Loucy (cell line): ENCODE data around the gene POPDC3.

ENCODE experiments used
- H2AFZ ChIP-seq: fragments of 200-600 bp; sonication (generic); 2 replicates; pipeline ENCODE4 v1.6.0; 2016; ENCODE audit warnings: antibody characterized with exemption, mild to moderate bottlenecking, low read length, moderate library complexity
- H3F3A ChIP-seq: fragments of 200-600 bp; 2 replicates; pipeline ENCODE4 v1.6.0; 2016; ENCODE audit warnings: antibody characterized with exemption, low read depth, mild to moderate bottlenecking
- H3K27me3 ChIP-seq: fragments of 200-600 bp; sonication (generic); 2 replicates; pipeline ENCODE4 v1.6.1; 2014; ENCODE audit warnings: low read length, mild to moderate bottlenecking; ENCODE audit not compliant: insufficient read depth, poor library complexity, severe bottlenecking
- H3K36me3 ChIP-seq: fragments of 200-600 bp; sonication (generic); 2 replicates; pipeline ENCODE4 v1.6.1; 2016; ENCODE audit warnings: low read length; ENCODE audit not compliant: insufficient read depth
- H3K4me1 ChIP-seq: fragments of 200-600 bp; sonication (generic); 2 replicates; pipeline ENCODE4 v1.5.1; 2014; ENCODE audit warnings: low read length, mild to moderate bottlenecking; ENCODE audit not compliant: insufficient read depth, poor library complexity, severe bottlenecking
- H3K4me2 ChIP-seq: fragments of 200-600 bp; sonication (generic); 2 replicates; pipeline ENCODE4 v1.6.0; 2014; ENCODE audit warnings: antibody characterized with exemption, low read length, low read depth, mild to moderate bottlenecking; ENCODE audit not compliant: poor library complexity, severe bottlenecking
- H3K4me3 ChIP-seq: fragments of 200-600 bp; sonication (generic); 2 replicates; pipeline ENCODE4 v1.5.1; 2014; ENCODE audit warnings: low read length, mild to moderate bottlenecking, mixed read lengths; ENCODE audit not compliant: poor library complexity, severe bottlenecking
- H3K79me2 ChIP-seq: fragments of 200-600 bp; sonication (generic); 2 replicates; pipeline ENCODE4 v1.6.1; 2014; ENCODE audit warnings: low read length; ENCODE audit not compliant: insufficient read depth
- H3K9ac ChIP-seq: fragments of 200-600 bp; sonication (generic); 2 replicates; pipeline ENCODE4 v1.6.0; 2014; ENCODE audit warnings: mild to moderate bottlenecking, low read depth, low read length, moderate library complexity; ENCODE audit not compliant: poor library complexity, severe bottlenecking
- H3K9me2 ChIP-seq: fragments of 200-600 bp; sonication (generic); replicated peaks from 2 replicates; pipeline ENCODE4 v1.6.1; 2016; ENCODE audit warnings: low read depth, low read length, mixed read lengths
- H3K9me3 ChIP-seq: fragments of 200-600 bp; sonication (generic); 2 replicates; pipeline ENCODE4 v1.6.1; 2014; ENCODE audit warnings: mild to moderate bottlenecking, antibody characterized with exemption, low read length, low read depth; ENCODE audit not compliant: insufficient read depth
- H4K20me1 ChIP-seq: fragments of 200-600 bp; sonication (generic); 2 replicates; pipeline ENCODE4 v1.6.0; 2014; ENCODE audit warnings: antibody characterized with exemption, low read length, mild to moderate bottlenecking; ENCODE audit not compliant: insufficient read depth, poor library complexity, severe bottlenecking
- CTCF ChIP-seq: fragments of 200-600 bp; sonication (generic); conservative IDR thresholded peaks from 2 replicates; pipeline ENCODE4 v1.5.1; 2014; ENCODE audit warnings: mild to moderate bottlenecking, antibody characterized with exemption, low read length
- EZH2phosphoT487 ChIP-seq: fragments of 200-600 bp; IDR thresholded peaks from 2 replicates; pipeline ENCODE4 v1.6.1; 2018; ENCODE audit warnings: antibody characterized with exemption, mild to moderate bottlenecking, moderate library complexity, borderline replicate concordance

The POPDC3 gene

DNA sequence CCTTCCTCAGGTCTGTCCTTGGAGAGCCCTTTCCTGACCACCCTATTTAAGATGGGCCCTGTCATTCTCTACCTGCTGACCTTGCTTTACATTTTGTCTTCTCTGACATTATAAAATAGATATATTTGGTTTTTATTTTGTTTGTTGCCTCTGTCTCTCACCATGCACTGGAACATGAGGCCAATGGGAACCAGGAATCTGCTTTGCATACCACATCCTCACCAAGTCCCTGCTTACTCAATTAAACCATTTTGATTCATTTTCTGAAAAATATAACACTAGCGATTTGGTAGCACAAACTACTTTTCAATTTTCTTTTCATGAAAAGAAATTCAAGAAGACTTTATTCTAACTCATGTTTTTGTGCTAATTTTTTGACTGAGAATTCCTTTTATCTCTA, 32.8 kb upstream of the POPDC3 start:
- TF ChIP-seq EZH2phosphoT487, result no peak
- no peak for TF ChIP-seq CTCF
- Histone ChIP-seq H3K27me3 (no peaks in the 10 kb centered on the region), H2AFZ (no peak overlapping the region), H3K9ac (no peak overlapping the region), H3K4me1 (peaks cover 4% of the 10 kb centered on the region), H3K4me2 (no peak overlapping the region), H3F3A (no peaks in the 10 kb centered on the region), H3K4me3 (no peak overlapping the region), H3K9me3 (no peaks in the 10 kb centered on the region), H3K9me2 (no peaks in the 10 kb centered on the region), H3K79me2 (no peaks in the 10 kb centered on the region), H4K20me1 (no peaks in the 10 kb centered on the region), H3K36me3 (no peaks in the 10 kb centered on the region)

- no peak overlapping the region for H3K4me3 ChIP-seq
- no peaks in the 10 kb centered on the region for H3K27me3 ChIP-seq
- no peaks in the 10 kb centered on the region for H3K79me2 ChIP-seq
- TF ChIP-seq CTCF (no peak), EZH2phosphoT487 (no peak)
- no peak overlapping the region for H3K9ac ChIP-seq
- no peaks in the 10 kb centered on the region for H3F3A ChIP-seq
- H3K4me2 ChIP-seq, result no peak overlapping the region
- no peaks in the 10 kb centered on the region for H4K20me1 ChIP-seq
- H3K9me2 ChIP-seq, result no peaks in the 10 kb centered on the region
- peaks cover 4% of the 10 kb centered on the region for H3K4me1 ChIP-seq
- H3K36me3 ChIP-seq, result no peaks in the 10 kb centered on the region
- no peaks in the 10 kb centered on the region for H3K9me3 ChIP-seq
- no peak overlapping the region for H2AFZ ChIP-seq
Observed at GRCh38 chr6:105211831-105212230, 32.0 kb upstream of the POPDC3 start.

DNA sequence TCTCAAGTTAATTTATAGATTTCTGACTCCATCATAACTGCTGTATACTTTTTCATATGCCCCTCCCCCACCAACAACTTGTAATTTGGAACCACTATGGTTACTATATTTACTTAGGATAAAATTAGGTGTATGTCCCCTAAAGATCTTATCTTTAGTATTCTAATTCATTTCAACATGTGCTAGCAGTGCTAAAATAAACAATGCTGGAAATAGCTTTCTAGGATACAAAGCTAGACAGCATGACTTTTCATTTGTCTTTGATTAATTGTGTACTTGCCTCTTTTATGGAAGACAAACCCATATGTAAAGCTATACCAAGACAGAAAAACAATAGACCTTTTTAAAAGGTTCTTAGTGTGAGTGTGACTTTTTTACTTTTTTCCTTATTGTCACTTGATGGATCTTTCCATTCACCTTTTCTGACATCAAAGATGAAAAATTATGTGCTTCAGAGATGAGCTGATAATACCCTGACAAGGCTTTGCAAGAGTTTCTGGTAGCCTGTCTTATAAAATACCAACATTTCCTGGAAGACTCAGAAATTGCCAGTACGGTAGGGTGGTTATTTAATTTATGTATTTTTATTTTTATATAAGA, 31.2 kb upstream of the POPDC3 start:
- no peak for TF ChIP-seq CTCF
- H3K9me2 ChIP-seq, result no peaks in the 10 kb centered on the region
- H3K9ac ChIP-seq, result no peak overlapping the region
- no peak overlapping the region for H2AFZ ChIP-seq
- H3F3A ChIP-seq, result no peaks in the 10 kb centered on the region
- H3K4me3 ChIP-seq, result no peak overlapping the region
- H3K4me2 ChIP-seq, result no peak overlapping the region
- H3K36me3 ChIP-seq, result no peaks in the 10 kb centered on the region
- no peaks in the 10 kb centered on the region for H3K9me3 ChIP-seq
- no peaks in the 10 kb centered on the region for H3K27me3 ChIP-seq
- H3K4me1 ChIP-seq, result peaks cover 4% of the 10 kb centered on the region
- H3K79me2 ChIP-seq, result no peaks in the 10 kb centered on the region
- no peaks in the 10 kb centered on the region for H4K20me1 ChIP-seq
